ENCODE results near the gene YAE1. TPM values are rescaled to one million over a fixed set of nuclear protein-coding genes. Genes with fewer than 3 reads are reported as not detected.
"Not testable (repeated sequence)": the region's sequence is repeated elsewhere in the genome, so short reads cannot be mapped to it uniquely, and the experiment has no call there.

The YAE1 gene
- total and polyA plus RNA-seq, 4 experiments from 2014 or later: 13.1 to 27.5 (median 20.6) TPM

- Histone ChIP-seq H3K4me1 (ENCODE audit: insufficient read depth, low read length) (no peaks in the 10 kb centered on the region), H3K36me3 (ENCODE audit: insufficient read depth, low read length) (no peaks in the 10 kb centered on the region), H3K9me3 (ENCODE audit: control insufficient read depth in 1 of 2, low read length in 2 of 2) (no peaks in the 10 kb centered on the region), H3K27me3 (ENCODE audit: insufficient read depth, low read length) (no peaks in the 10 kb centered on the region), H3K27ac (ENCODE audit: low read depth, low read length) (no peak overlapping the region), H3K4me3 (ENCODE audit: low read length in 2 of 2) (no peak overlapping the region)
- no peaks in the 10 kb centered on the region for H3K36me3 Mint-ChIP-seq
- ChIA-PET CTCF (ENCODE audit: partially characterized antibody) (no interaction called here), POLR2A (ENCODE audit: partially characterized antibody) (no interaction called here)
- H3K27me3 Mint-ChIP-seq: peaks cover 5 to 18% of the 10 kb centered on the region in 2 donors
- intact Hi-C loops (cut with micrococcal nuclease): no loop called here
- H3K4me1 Mint-ChIP-seq: no peaks in the 10 kb centered on the region
- no peaks in the 10 kb centered on the region for H3K9me3 Mint-ChIP-seq
- H3K27ac Mint-ChIP-seq: no peak overlapping the region
- no peak for DNase-seq
- H3K4me3 Mint-ChIP-seq: no peak overlapping the region
These were observed 29.3 kb upstream of the YAE1 start for GRCh38 chr7:39536951-39537350.

GRCh38 chr7:39539816-39540215 is 26.4 kb upstream of the YAE1 start:
- Mint-ChIP-seq H3K4me3 (no peak overlapping the region), H3K27me3 (peaks cover 5 to 17% of the 10 kb centered on the region in 2 donors), H3K4me1 (no peaks in the 10 kb centered on the region), H3K36me3 (no peaks in the 10 kb centered on the region), H3K27ac (no peak overlapping the region), H3K9me3 (peaks cover 0 to 1% (median 0%) of the 10 kb centered on the region in 8 donors)
- H3K27ac ChIP-seq (ENCODE audit: low read depth, low read length): no peak overlapping the region
- no peaks in the 10 kb centered on the region for H3K27me3 ChIP-seq (ENCODE audit: insufficient read depth, low read length)
- intact Hi-C loops (cut with micrococcal nuclease): no loop called here
- H3K4me3 ChIP-seq (ENCODE audit: low read length in 2 of 2): no peak overlapping the region
- ChIA-PET POLR2A (ENCODE audit: partially characterized antibody) (no interaction called here), CTCF (ENCODE audit: partially characterized antibody) (no interaction called here)
- H3K9me3 ChIP-seq (ENCODE audit: control insufficient read depth in 1 of 2, low read length in 2 of 2): no peaks in the 10 kb centered on the region
- no peaks in the 10 kb centered on the region for H3K4me1 ChIP-seq (ENCODE audit: insufficient read depth, low read length)
- DNase-seq: no peak
- H3K36me3 ChIP-seq (ENCODE audit: insufficient read depth, low read length): no peaks in the 10 kb centered on the region

DNA sequence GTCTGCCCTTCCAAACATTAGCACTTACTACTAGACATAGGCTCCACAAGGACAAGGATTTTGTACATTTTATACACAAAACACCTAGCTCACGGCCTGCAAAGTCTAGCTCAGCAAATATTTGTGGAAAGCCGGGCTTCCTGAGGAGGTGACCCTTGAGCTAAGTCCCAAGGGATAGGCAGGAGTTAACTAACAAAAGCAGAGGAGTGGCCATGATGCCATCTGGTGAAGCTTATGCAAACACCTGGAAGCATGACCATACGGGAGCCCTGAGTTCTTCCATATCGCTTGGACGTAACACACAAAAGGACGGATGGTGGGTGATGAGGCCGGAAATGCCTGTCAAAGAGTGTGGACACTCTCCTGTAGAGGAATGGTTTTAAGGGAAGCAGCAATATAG is 25.9 kb upstream of the YAE1 start:
- Mint-ChIP-seq H3K4me3 (no peak overlapping the region), H3K4me1 (no peaks in the 10 kb centered on the region), H3K36me3 (no peaks in the 10 kb centered on the region), H3K27ac (no peak overlapping the region), H3K27me3 (peaks cover 5 to 13% of the 10 kb centered on the region in 2 donors), H3K9me3 (peaks cover 0 to 3% (median 0%) of the 10 kb centered on the region in 8 donors)
- ChIA-PET POLR2A (ENCODE audit: partially characterized antibody) (no interaction called here), CTCF (ENCODE audit: partially characterized antibody) (no interaction called here)
- Histone ChIP-seq H3K9me3 (ENCODE audit: control insufficient read depth in 1 of 2, low read length in 2 of 2) (no peaks in the 10 kb centered on the region), H3K27me3 (ENCODE audit: insufficient read depth, low read length) (no peaks in the 10 kb centered on the region), H3K4me3 (ENCODE audit: low read length in 2 of 2) (no peak overlapping the region), H3K27ac (ENCODE audit: low read depth, low read length) (no peak overlapping the region), H3K4me1 (ENCODE audit: insufficient read depth, low read length) (no peaks in the 10 kb centered on the region), H3K36me3 (ENCODE audit: insufficient read depth, low read length) (no peaks in the 10 kb centered on the region)
- no peak for DNase-seq
- intact Hi-C loops (cut with micrococcal nuclease): no loop called here

GRCh38 chr7:39541511-39541910 is 24.7 kb upstream of the YAE1 start:
- H3K4me3 Mint-ChIP-seq: no peak overlapping the region
- ChIA-PET POLR2A (ENCODE audit: partially characterized antibody) (no interaction called here), CTCF (ENCODE audit: partially characterized antibody) (no interaction called here)

DNA sequence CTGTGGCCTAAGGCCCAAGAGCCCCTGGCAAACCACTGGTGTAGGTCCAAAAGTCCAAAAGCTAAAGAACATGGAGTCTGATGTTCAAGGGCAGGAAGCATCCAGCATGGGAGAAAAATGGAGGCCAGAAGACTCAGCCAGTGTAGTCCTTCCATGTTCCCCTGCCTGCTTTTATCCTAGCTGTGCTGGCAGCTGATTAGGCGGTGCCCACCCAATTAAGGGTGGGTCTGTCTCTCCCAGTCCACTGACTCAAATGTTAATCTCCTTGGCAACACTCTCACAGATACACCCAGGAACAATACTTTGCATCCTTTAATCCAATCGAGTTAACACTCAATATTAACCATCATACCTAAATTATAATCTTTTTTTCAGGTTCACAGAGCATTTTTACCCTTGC is 21.4 kb upstream of the YAE1 start:
- H3K27me3 Mint-ChIP-seq; H3K9me3 ChIP-seq (ENCODE audit: control insufficient read depth in 1 of 2, low read length in 2 of 2); intact Hi-C loops (cut with micrococcal nuclease); H3K36me3 ChIP-seq (ENCODE audit: insufficient read depth, low read length); H3K4me1 ChIP-seq (ENCODE audit: insufficient read depth, low read length); CTCF ChIA-PET (ENCODE audit: partially characterized antibody); H3K27ac ChIP-seq (ENCODE audit: low read depth, low read length); H3K4me1 Mint-ChIP-seq; H3K36me3 Mint-ChIP-seq; H3K4me3 Mint-ChIP-seq; DNase-seq; H3K4me3 ChIP-seq (ENCODE audit: low read length in 2 of 2); POLR2A ChIA-PET (ENCODE audit: partially characterized antibody); H3K27me3 ChIP-seq (ENCODE audit: insufficient read depth, low read length); H3K27ac Mint-ChIP-seq: not testable (repeated sequence)
- H3K9me3 Mint-ChIP-seq: peaks cover 0 to 23% (median 18%) of the 10 kb centered on the region in 8 donors

More at GRCh38 chr7:39541511-39541910, 24.7 kb upstream of the YAE1 start:
- Histone ChIP-seq H3K27ac (ENCODE audit: low read depth, low read length) (no peak overlapping the region), H3K27me3 (ENCODE audit: insufficient read depth, low read length) (no peaks in the 10 kb centered on the region), H3K9me3 (ENCODE audit: control insufficient read depth in 1 of 2, low read length in 2 of 2) (no peaks in the 10 kb centered on the region), H3K4me1 (ENCODE audit: insufficient read depth, low read length) (no peaks in the 10 kb centered on the region), H3K4me3 (ENCODE audit: low read length in 2 of 2) (no peak overlapping the region), H3K36me3 (ENCODE audit: insufficient read depth, low read length) (no peaks in the 10 kb centered on the region)
- Mint-ChIP-seq H3K4me1 (no peaks in the 10 kb centered on the region), H3K36me3 (peaks cover 0 to 3% of the 10 kb centered on the region in 2 donors), H3K27me3 (peaks cover 2 to 7% of the 10 kb centered on the region in 2 donors), H3K9me3 (peaks cover 0 to 3% (median 0%) of the 10 kb centered on the region in 8 donors), H3K27ac (no peak overlapping the region)
- intact Hi-C loops (cut with micrococcal nuclease): no loop called here
- DNase-seq: no peak

- no peak overlapping the region for H3K27ac Mint-ChIP-seq
- H3K4me1 Mint-ChIP-seq: no peaks in the 10 kb centered on the region
- Histone ChIP-seq H3K27ac (ENCODE audit: low read depth, low read length) (no peak overlapping the region), H3K4me3 (ENCODE audit: low read length in 2 of 2) (no peak overlapping the region), H3K27me3 (ENCODE audit: insufficient read depth, low read length) (no peaks in the 10 kb centered on the region), H3K9me3 (ENCODE audit: control insufficient read depth in 1 of 2, low read length in 2 of 2) (no peaks in the 10 kb centered on the region), H3K4me1 (ENCODE audit: insufficient read depth, low read length) (no peaks in the 10 kb centered on the region), H3K36me3 (ENCODE audit: insufficient read depth, low read length) (no peaks in the 10 kb centered on the region)
- intact Hi-C loops (cut with micrococcal nuclease): no loop called here
- peaks cover 3 to 13% of the 10 kb centered on the region in 2 donors for H3K27me3 Mint-ChIP-seq
- no peak for DNase-seq
- peaks cover 6 to 7% of the 10 kb centered on the region in 2 donors for H3K36me3 Mint-ChIP-seq
- peaks cover 0 to 25% (median 18%) of the 10 kb centered on the region in 8 donors for H3K9me3 Mint-ChIP-seq
- CTCF ChIA-PET (ENCODE audit: partially characterized antibody): no interaction called here
- POLR2A ChIA-PET (ENCODE audit: partially characterized antibody): no interaction called here
- no peak overlapping the region for H3K4me3 Mint-ChIP-seq
These were observed 18.9 kb upstream of the YAE1 start for GRCh38 chr7:39547336-39547735.

DNA sequence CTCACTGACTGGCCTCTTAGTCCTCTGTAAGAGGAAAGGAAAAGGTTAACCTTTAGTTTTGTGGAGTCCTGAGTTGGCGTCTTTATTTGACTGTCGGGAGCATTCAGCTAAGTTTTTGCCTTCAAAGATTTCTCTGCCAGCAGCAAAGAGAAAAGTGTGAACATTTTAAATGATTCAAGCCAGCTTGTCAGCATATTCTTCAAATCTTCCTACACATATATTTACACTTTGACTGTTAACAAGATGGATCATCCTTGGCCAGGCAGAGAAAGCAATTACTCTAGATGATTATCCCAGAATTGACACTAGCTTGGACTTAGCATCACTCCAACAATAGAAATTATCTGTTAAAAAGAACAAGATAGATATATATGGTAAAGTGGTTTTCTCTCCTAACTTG is 15.8 kb upstream of the YAE1 start:
- ChIA-PET CTCF (ENCODE audit: partially characterized antibody) (no interaction called here), POLR2A (ENCODE audit: partially characterized antibody) (no interaction called here)
- Histone ChIP-seq H3K4me1 (ENCODE audit: insufficient read depth, low read length) (no peaks in the 10 kb centered on the region), H3K4me3 (ENCODE audit: low read length in 2 of 2) (no peak overlapping the region), H3K36me3 (ENCODE audit: insufficient read depth, low read length) (no peaks in the 10 kb centered on the region), H3K27ac (ENCODE audit: low read depth, low read length) (no peak overlapping the region), H3K9me3 (ENCODE audit: control insufficient read depth in 1 of 2, low read length in 2 of 2) (no peaks in the 10 kb centered on the region), H3K27me3 (ENCODE audit: insufficient read depth, low read length) (no peaks in the 10 kb centered on the region)
- peaks cover 0 to 25% (median 17%) of the 10 kb centered on the region in 8 donors for H3K9me3 Mint-ChIP-seq
- intact Hi-C loops (cut with micrococcal nuclease): no loop called here
- H3K4me1 Mint-ChIP-seq: no peaks in the 10 kb centered on the region
- peaks cover 5 to 14% of the 10 kb centered on the region in 2 donors for H3K27me3 Mint-ChIP-seq
- DNase-seq: no peak
- H3K36me3 Mint-ChIP-seq: peaks cover 6 to 7% of the 10 kb centered on the region in 2 donors
- no peak overlapping the region for H3K27ac Mint-ChIP-seq
- no peak overlapping the region for H3K4me3 Mint-ChIP-seq

GRCh38 chr7:39553436-39553835 is 12.8 kb upstream of the YAE1 start:
- Mint-ChIP-seq H3K9me3 (peaks cover 0 to 4% (median 1%) of the 10 kb centered on the region in 8 donors), H3K36me3 (no peaks in the 10 kb centered on the region), H3K27me3 (peaks cover 10 to 23% of the 10 kb centered on the region in 2 donors), H3K4me3 (no peak overlapping the region), H3K4me1 (no peaks in the 10 kb centered on the region), H3K27ac (no peak overlapping the region)
- CTCF ChIA-PET (ENCODE audit: partially characterized antibody): no interaction called here
- POLR2A ChIA-PET (ENCODE audit: partially characterized antibody): no interaction called here
- H3K9me3 ChIP-seq (ENCODE audit: control insufficient read depth in 1 of 2, low read length in 2 of 2): no peaks in the 10 kb centered on the region
- intact Hi-C loops (cut with micrococcal nuclease): no loop called here
- H3K27me3 ChIP-seq (ENCODE audit: insufficient read depth, low read length): no peaks in the 10 kb centered on the region
- H3K36me3 ChIP-seq (ENCODE audit: insufficient read depth, low read length): no peaks in the 10 kb centered on the region
- H3K4me1 ChIP-seq (ENCODE audit: insufficient read depth, low read length): no peaks in the 10 kb centered on the region
- DNase-seq: no peak
- no peak overlapping the region for H3K27ac ChIP-seq (ENCODE audit: low read depth, low read length)
- no peak overlapping the region for H3K4me3 ChIP-seq (ENCODE audit: low read length in 2 of 2)
